Thymus (tissue), 11 donors: ENCODE results near the gene LRP1. TPM values are rescaled to one million over a fixed set of nuclear protein-coding genes. Genes with fewer than 3 reads are reported as not detected.

Source experiments
- DNase-seq, 9 donors: peaks; one replicate each; pipeline ENCODE4 v3.0.0-alpha.2; 2013; ENCODE audit warnings: low spot score in 9 of 9, low read depth in 6 of 9, missing footprints in 1 of 9
- H3K27ac ChIP-seq, 2 donors: one replicate each; pipeline ENCODE4 v1.5.1; 2013; ENCODE audit warnings: control low read depth in 1 of 2, low read depth in 1 of 2, low read length in 1 of 2, mild to moderate bottlenecking in 1 of 2, moderate library complexity in 1 of 2
- H3K27me3 ChIP-seq, 2 donors: one replicate each; pipeline ENCODE4 v1.5.1; 2013; ENCODE audit warnings: low read length in 1 of 2; ENCODE audit not compliant: control insufficient read depth in 2 of 2, insufficient read depth in 1 of 2
- H3K36me3 ChIP-seq, 2 donors: one replicate each; pipeline ENCODE4 v1.5.1; 2013; ENCODE audit warnings: low read length in 1 of 2, mild to moderate bottlenecking in 1 of 2, moderate library complexity in 1 of 2; ENCODE audit not compliant: control insufficient read depth in 2 of 2, insufficient read depth in 2 of 2
- H3K4me1 ChIP-seq, 2 donors: one replicate each; pipeline ENCODE4 v1.5.1; 2013; ENCODE audit warnings: low read length in 2 of 2; ENCODE audit not compliant: control insufficient read depth in 2 of 2, insufficient read depth in 2 of 2
- H3K4me3 ChIP-seq, 2 donors: one replicate each; pipeline ENCODE4 v1.5.1; 2013; ENCODE audit warnings: low read length in 2 of 2, control low read depth in 1 of 2, mild to moderate bottlenecking in 1 of 2
- H3K9me3 ChIP-seq, 2 donors: one replicate each; pipeline ENCODE4 v1.5.1; 2013; ENCODE audit warnings: low read length in 1 of 2, mild to moderate bottlenecking in 1 of 2; ENCODE audit not compliant: control insufficient read depth in 2 of 2, insufficient read depth in 1 of 2
- WGBS: extraction: QIAGEN DNeasy Blood & Tissue Kit; methylation state at CpG from one replicate; pipeline ENCODE4 v1.1.7; 2013; 5-methylcytosine and 5-hydroxymethylcytosine counted together
- polyA plus RNA-seq: library from polyadenylated mRNA; stranded (reverse); fragments of 200-250 nt; gene quantifications from one replicate; pipeline ENCODE4 v1.2.3, GENCODE V29; 2013
- total RNA-seq: library from RNA; stranded (reverse); fragments of 120-200 nt; gene quantifications from one replicate; pipeline ENCODE4 v1.2.4, GENCODE V29; 2013
- donor health status: healthy.

The LRP1 gene
- total and polyA plus RNA-seq, 2 donors = 4.5 to 22.6 TPM

- Histone ChIP-seq H3K36me3 (no peaks in the 10 kb centered on the region), H3K4me3 (no peak overlapping the region), H3K27ac (no peak overlapping the region), H3K4me1 (peaks cover 0 to 3% of the 10 kb centered on the region in 2 donors), H3K27me3 (peaks cover 0 to 10% of the 10 kb centered on the region in 2 donors), H3K9me3 (no peaks in the 10 kb centered on the region)
- WGBS = 88% methylated on average over 9 of the region's 9 CpGs
- DNase-seq = no peak
Observed at GRCh38 chr12:57181072-57181471, 52.8 kb downstream of the LRP1 start.

- no peaks in the 10 kb centered on the region for H3K36me3 ChIP-seq
- WGBS = 90% methylated on average over 5 of the region's 5 CpGs
- no peak overlapping the region for H3K27ac ChIP-seq
- H3K9me3 ChIP-seq = no peaks in the 10 kb centered on the region
- no peak overlapping the region for H3K4me3 ChIP-seq
- H3K27me3 ChIP-seq = peaks cover 0 to 10% of the 10 kb centered on the region in 2 donors
- DNase-seq = no peak
- peaks cover 0 to 3% of the 10 kb centered on the region in 2 donors for H3K4me1 ChIP-seq
Observed at GRCh38 chr12:57181561-57182155, 53.4 kb downstream of the LRP1 start.

- Histone ChIP-seq H3K27me3 (peaks cover 0 to 9% of the 10 kb centered on the region in 2 donors), H3K36me3 (no peaks in the 10 kb centered on the region), H3K27ac (no peak overlapping the region), H3K9me3 (no peaks in the 10 kb centered on the region), H3K4me3 (no peak overlapping the region), H3K4me1 (peaks cover 0 to 3% of the 10 kb centered on the region in 2 donors)
- peak; percentile 30 to 86 (median 71) for DNase-seq
- WGBS = 62% methylated on average over 13 of the region's 13 CpGs
Observed at GRCh38 chr12:57182918-57183575, 54.8 kb downstream of the LRP1 start.

GRCh38 chr12:57183939-57184725, 55.8 kb downstream of the LRP1 start:
- H3K27ac ChIP-seq = no peak overlapping the region
- no peak overlapping the region for H3K4me3 ChIP-seq
- no peaks in the 10 kb centered on the region for H3K9me3 ChIP-seq
- DNase-seq = no peak
- no peaks in the 10 kb centered on the region for H3K36me3 ChIP-seq
- 97% methylated on average over 22 of the region's 22 CpGs for WGBS
- peaks cover 0 to 8% of the 10 kb centered on the region in 2 donors for H3K27me3 ChIP-seq
- H3K4me1 ChIP-seq = peaks cover 0 to 3% of the 10 kb centered on the region in 2 donors

GRCh38 chr12:57185403-57185802, 57.1 kb downstream of the LRP1 start:
- Histone ChIP-seq H3K4me1 (peaks cover 0 to 3% of the 10 kb centered on the region in 2 donors), H3K9me3 (no peaks in the 10 kb centered on the region), H3K27ac (no peak overlapping the region), H3K27me3 (peaks cover 0 to 8% of the 10 kb centered on the region in 2 donors), H3K4me3 (no peak overlapping the region), H3K36me3 (no peaks in the 10 kb centered on the region)
- no peak for DNase-seq
- WGBS = 96% methylated on average over 25 of the region's 25 CpGs

GRCh38 chr12:57185906-57186508, 57.7 kb downstream of the LRP1 start:
- Histone ChIP-seq H3K36me3 (no peaks in the 10 kb centered on the region), H3K9me3 (no peaks in the 10 kb centered on the region), H3K27ac (no peak overlapping the region), H3K27me3 (peaks cover 0 to 8% of the 10 kb centered on the region in 2 donors), H3K4me1 (peaks cover 0 to 3% of the 10 kb centered on the region in 2 donors), H3K4me3 (no peak overlapping the region)
- 93% methylated on average over 12 of the region's 12 CpGs for WGBS
- no peak for DNase-seq

- H3K4me1 ChIP-seq = peaks cover 0 to 3% of the 10 kb centered on the region in 2 donors
- no peaks in the 10 kb centered on the region for H3K36me3 ChIP-seq
- peaks cover 0 to 8% of the 10 kb centered on the region in 2 donors for H3K27me3 ChIP-seq
- no peak overlapping the region for H3K4me3 ChIP-seq
- DNase-seq = no peak
- 90% methylated on average over 21 of the region's 21 CpGs for WGBS
- H3K27ac ChIP-seq = no peak overlapping the region
- no peaks in the 10 kb centered on the region for H3K9me3 ChIP-seq
Observed at GRCh38 chr12:57187222-57188089, 59.2 kb downstream of the LRP1 start.

- no peaks in the 10 kb centered on the region for H3K9me3 ChIP-seq
- 89% methylated on average over 8 of the region's 8 CpGs for WGBS
Observed at GRCh38 chr12:57188090-57188425, 59.8 kb downstream of the LRP1 start.

More at GRCh38 chr12:57188090-57188425, 59.8 kb downstream of the LRP1 start:
- DNase-seq = no peak
- H3K27me3 ChIP-seq = peaks cover 0 to 8% of the 10 kb centered on the region in 2 donors
- H3K4me3 ChIP-seq = no peak overlapping the region
- H3K36me3 ChIP-seq = no peaks in the 10 kb centered on the region
- H3K27ac ChIP-seq = no peak overlapping the region
- peaks cover 0 to 2% of the 10 kb centered on the region in 2 donors for H3K4me1 ChIP-seq
